ENCODE results near the gene POLRMT. TPM values are rescaled to one million over a fixed set of nuclear protein-coding genes. Genes with fewer than 3 reads are reported as not detected.
"Not testable (repeated sequence)": the region's sequence is repeated elsewhere in the genome, so short reads cannot be mapped to it uniquely, and the experiment has no call there.

POLRMT gene
- 10 to 100 TPM; 52.7 to 64.6 TPM for total RNA-seq
- long read RNA-seq, transcript POLRMT-202 (21 exons, 3,835 nt): major isoform, 15 of 128 reads
- long read RNA-seq, partial matches to known transcripts: 87 of 128 reads
- long read RNA-seq, other reads (novel, unspliced or antisense): 26 of 128 reads

DNA sequence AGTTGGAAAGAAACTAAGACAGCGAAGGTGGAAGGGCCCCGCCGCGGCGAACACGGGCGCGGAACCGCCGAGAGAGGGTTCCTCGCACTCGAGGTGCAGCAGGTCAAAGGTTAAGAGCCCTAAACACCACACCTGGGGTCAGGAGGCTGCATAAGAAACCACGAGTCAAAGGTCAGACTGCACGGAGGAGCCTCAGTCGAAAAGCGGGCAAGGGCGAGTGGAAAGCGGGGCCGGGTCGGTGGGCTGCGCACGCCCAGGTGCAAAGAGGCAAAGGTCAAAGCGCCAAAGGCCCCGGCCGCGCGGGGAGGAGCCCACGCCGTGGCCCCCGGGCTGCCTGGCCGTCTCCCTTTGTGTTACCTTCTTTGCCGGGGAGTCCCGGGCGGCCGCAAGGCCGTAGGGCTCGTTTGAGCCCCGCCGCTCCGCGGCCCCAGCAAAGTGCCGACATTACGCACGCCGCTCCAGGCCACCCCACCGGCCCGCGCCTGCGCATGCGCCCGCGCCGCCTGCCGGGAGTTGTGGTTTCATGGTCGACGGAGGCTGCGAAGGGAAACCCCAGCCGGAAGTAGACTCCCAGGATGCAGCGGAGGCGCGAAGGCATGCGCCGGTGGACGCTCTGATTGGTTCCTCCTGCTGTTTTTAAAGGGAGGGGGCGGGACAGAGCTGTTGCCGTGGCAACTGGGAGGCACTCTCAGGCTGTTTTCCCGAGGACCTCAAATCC is at the start of gene POLRMT:
POLRMT (minus strand) TSS at position 470 of the 718 bp plus-strand sequence; CDS start at position 445, 25 bp downstream.
- ATAC-seq (peak; percentile 94), DNase-seq (peak; percentile 98)
- intact Hi-C loops (cut with DNase I, micrococcal nuclease): no loop called here

DNA sequence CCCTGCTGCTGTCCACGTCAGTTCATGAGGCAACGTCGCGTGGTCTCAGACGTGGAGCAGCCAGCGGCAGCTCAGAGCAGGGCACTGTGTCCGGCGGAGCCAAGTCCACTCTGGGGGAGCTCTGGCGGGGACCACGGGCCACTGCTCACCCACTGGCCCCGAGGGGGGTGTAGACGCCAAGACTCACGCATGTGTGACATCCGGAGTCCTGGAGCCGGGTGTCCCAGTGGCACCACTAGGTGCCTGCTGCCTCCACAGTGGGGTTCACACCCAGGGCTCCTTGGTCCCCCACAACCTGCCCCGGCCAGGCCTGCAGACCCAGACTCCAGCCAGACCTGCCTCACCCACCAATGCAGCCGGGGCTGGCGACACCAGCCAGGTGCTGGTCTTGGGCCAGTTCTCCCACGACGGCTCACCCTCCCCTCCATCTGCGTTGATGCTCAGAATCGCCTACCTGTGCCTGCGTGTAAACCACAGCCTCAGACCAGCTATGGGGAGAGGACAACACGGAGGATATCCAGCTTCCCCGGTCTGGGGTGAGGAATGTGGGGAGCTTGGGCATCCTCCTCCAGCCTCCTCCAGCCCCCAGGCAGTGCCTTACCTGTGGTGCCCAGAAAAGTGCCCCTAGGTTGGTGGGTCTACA is 49.5 kb upstream of the POLRMT start:
- intact Hi-C loops (cut with DNase I, micrococcal nuclease): no loop called here

DNA sequence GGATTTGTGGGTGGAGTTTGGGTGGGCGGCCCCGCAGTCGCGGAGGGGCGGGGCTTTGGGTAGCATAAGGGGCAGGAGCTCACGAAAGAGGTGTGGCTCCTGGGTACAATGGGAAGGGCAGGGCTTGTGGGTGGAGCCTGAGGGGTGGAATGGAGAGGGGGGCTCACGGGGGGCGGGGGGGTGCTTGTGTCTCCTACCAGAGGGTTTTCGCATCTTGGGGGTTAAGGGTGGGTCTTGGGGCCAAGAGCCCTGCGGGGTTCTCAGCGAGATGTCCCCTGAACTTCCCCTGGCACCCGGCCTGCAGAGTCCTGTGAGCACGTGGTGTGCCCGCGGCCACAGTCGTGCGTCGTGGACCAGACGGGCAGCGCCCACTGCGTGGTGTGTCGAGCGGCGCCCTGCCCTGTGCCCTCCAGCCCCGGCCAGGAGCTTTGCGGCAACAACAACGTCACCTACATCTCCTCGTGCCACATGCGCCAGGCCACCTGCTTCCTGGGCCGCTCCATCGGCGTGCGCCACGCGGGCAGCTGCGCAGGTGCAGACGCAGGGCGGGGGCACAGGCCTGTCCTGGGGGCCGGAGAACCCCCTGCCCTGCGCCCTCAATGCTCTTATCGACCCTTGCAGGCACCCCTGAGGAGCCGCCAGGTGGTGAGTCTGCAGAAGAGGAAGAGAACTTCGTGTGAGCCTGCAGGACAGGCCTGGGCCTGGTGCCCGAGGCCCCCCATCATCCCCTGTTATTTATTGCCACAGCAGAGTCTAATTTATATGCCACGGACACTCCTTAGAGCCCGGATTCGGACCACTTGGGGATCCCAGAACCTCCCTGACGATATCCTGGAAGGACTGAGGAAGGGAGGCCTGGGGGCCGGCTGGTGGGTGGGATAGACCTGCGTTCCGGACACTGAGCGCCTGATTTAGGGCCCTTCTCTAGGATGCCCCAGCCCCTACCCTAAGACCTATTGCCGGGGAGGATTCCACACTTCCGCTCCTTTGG is 48.0 kb upstream of the POLRMT start:
- intact Hi-C loops (cut with DNase I, micrococcal nuclease): no loop called here
- ATAC-seq (no peak), DNase-seq (peak in 1 of 2 donors; percentile 94)

More for the DNA sequence above, 49.5 kb upstream of the POLRMT start:
- DNase-seq (no peak), ATAC-seq (no peak)

DNA sequence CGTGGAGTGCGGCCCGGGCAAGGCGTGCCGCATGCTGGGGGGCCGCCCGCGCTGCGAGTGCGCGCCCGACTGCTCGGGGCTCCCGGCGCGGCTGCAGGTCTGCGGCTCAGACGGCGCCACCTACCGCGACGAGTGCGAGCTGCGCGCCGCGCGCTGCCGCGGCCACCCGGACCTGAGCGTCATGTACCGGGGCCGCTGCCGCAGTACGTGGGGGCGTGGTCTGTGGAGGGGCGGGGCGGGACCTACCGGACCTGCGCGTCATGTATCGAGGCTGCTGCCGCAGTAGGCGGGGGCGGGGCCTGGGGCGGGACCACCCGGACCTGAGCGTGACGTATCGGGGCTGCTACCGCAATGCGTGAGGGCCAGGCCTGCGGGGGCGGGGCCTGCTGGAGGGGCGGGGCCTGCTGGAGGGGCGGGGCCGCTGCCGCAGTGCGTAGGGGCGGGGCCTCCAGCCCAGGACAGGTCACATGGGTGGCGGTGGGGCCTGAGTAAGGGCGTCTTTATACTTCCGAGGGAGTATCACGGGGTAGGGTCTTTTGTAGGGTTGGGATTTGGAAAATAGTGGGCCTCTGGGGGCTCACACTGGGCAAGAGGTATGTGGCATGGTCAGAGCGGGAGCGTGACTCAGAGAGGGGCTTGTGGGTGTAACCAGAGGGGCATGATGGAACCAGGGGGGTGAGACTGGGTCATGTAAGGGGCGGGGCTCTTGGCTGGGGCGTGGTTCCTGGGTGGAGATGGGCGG is 47.1 kb upstream of the POLRMT start:
- ATAC-seq (peak; percentile 87), DNase-seq (peak; percentile 99 to 100)
- intact Hi-C loops (cut with DNase I, micrococcal nuclease): no loop called here

DNA sequence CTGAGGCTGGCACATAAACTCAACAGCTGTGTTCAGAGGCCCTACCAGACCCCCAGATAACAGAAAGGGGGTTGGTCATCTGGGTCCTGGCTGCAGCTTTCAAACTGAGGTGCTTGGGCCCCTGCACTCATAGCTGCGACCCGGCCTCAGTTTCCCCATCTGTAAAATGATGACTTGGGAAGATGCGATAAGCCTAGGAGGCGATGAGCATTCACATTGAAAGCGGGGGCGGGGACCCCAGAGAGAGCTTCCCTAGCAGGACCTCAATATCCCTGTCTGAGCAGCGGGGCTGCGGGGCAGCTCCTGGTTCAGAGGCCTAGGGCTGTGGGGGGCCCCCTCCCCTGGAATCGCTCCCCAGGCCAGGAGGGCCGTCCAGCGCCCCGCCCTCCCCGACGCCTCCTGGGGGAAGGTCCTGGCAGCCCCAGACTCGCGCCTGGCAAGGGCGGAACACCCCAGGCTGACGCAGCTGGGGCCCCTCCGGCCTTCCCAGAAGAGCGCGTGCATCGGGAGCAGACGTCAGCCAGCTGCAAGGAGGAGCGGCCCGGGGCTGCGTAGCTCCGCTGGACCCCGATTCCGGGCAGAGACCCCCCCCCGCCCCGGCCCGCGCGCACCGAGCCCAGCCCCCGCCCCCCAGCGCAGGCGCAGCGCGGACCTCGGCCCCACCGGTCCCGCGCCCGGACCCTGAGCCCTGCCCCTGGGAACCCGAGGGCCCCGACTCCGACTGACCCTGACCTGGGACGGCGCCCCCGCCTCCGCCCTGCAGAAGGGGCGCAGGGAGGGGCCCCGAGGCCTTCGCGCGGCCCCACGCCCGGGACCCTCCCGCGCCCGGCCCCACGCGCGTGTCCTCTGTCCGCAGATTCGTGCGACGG is 46.3 kb upstream of the POLRMT start:
- intact Hi-C loops (cut with DNase I, micrococcal nuclease): no loop called here
- ATAC-seq (no peak), DNase-seq (peak; percentile 65 to 69)

DNA sequence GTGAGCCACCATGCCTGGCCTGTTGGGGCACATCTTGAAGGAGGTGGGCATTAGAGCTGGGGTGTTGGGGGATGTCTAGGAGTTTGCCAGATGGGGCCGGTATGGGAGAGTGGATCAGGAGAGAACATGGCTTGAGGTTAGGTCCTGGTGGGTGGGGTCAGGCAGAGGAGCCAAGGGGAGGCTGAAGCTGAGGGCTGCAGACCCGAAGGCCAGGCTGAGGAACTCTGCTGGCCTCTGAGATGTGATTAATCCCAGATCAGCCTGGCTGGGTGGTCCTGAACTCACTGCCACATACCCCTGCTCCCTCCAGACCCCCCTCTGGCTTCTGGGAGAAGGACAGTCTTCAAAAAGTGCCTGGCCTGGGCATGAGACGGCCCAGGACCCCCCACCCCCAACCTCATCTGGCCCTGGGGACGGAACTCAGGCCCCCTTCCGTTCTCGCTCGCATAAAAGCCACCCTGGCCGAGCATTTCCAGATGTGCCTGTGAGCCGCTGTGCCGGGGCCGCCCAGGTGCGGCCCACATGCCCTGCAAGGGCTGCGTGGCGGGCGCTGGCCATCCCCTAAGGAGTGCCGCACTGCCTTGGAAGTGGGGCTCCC is 45.6 kb upstream of the POLRMT start:
- no peak for DNase-seq
- intact Hi-C loops (cut with DNase I, micrococcal nuclease): no loop called here
- no peak for ATAC-seq

DNA sequence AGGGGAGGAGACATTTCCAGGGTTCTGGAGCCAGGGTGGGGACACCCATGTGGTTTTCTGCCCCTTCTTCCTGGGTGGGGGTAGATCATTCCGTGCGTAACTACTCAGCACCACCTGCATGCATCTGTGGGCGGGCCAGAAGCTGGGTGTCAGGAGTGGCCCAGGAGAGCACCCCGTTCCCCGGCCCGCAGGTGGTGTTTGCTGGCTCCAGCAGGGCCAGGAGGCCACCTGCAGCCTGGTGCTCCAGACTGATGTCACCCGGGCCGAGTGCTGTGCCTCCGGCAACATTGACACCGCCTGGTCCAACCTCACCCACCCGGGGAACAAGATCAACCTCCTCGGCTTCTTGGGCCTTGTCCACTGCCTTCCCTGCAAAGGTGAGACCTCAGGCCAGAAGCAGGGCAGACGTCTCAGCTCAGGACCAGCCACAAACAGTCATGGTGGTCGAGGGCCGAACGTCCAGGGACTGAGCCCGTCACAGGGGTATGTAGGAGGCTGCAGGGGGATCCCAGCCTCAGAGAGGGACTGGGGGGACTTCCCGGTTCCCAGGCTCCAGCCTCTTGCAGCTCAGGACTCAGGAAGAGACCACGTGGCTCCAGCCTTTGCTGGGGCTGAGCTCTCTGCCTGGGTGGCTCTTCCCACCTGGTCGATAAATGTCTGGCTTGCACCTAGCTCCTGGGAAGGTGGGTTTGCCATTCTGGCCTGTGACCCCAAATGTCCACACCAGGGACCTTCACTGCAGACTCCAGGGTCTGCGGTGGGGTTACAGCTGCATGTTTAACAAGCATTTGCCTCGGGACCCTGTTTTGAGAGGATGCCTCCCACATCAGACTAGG is 44.5 kb upstream of the POLRMT start:
- DNase-seq (no peak), ATAC-seq (no peak)
- intact Hi-C loops (cut with DNase I, micrococcal nuclease): no loop called here

DNA sequence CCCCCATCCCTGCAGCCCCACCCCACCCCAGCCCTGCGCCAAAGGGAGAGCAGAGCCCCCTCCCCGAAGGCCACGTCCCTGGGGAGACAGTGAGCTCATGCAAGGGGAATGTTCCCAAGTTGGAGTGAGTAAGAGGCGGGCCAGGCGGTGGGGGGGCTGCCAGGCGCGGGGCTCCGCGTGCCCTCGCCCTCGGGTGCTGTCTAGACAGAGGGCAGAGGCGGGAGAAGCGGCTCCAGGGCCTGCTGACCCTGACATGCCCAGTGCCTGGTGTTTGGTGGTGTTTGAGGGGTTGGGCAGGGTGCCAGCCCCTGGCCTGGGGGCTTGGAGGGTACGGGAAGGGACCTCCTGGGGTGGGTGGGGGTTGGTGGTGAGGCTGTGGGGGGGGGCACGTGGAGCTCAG is 43.9 kb upstream of the POLRMT start:
- intact Hi-C loops (cut with DNase I, micrococcal nuclease): no loop called here
- ATAC-seq (no peak), DNase-seq (peak in 1 of 2 donors; percentile 68)

DNA sequence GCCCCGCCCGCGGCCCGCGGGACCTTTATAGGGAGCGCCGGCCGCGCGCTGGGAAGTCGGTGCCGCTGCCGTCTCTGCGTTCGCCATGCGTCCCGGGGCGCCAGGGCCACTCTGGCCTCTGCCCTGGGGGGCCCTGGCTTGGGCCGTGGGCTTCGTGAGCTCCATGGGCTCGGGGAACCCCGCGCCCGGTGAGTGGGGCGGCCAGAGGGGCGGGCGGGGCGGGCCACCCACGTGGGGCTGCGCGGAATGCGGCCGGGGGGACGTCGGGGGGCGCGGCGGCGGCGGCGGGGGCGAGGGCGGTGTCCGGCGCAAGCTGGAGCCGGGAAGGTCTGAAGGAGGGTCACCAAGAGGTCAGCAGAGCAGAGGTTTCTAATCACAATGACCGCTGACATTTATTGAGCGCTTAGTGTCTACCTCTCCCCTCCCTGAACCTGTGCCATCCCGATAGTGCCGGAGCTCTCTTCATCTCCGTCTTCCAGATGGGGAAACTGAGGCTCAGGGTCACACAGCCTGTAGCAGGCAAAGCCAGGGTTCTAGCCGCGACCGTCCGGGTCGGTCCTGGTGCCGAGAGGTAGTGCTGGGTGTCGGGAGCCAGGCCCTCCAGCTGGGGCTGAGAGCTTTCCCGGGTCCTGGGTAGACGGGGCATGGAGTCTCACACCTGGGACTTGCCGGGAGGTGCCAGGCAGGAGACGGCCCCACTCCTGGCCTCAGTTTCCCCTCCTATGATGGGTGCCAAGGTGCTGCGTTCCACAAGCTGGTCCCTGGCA is 43.2 kb upstream of the POLRMT start, which contains the start of gene FSTL3:
FSTL3 (plus strand) TSS at position 54 of the 767 bp plus-strand sequence; CDS start at position 86, 32 bp downstream.
- intact Hi-C loops (cut with DNase I, micrococcal nuclease): no loop called here
- DNase-seq (no peak), ATAC-seq (no peak)

DNA sequence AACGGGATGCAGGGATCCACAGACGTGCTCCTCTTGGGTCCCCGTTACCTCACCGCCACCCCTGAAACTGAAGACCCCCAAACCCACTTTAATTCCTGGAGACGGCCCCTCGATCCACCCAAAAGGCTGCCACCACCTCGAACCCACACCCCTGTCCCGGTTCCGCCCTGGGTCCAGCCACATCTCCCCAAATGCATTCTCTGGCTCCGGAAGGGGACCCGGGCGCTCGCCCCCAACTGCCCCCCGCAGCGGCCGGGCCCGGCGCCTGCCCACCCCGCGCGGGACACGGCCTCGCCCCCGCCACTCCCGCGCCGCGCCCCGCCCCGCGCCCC is 42.6 kb upstream of the POLRMT start:
- intact Hi-C loops (cut with DNase I, micrococcal nuclease): no loop called here
- DNase-seq (no peak), ATAC-seq (no peak)

DNA sequence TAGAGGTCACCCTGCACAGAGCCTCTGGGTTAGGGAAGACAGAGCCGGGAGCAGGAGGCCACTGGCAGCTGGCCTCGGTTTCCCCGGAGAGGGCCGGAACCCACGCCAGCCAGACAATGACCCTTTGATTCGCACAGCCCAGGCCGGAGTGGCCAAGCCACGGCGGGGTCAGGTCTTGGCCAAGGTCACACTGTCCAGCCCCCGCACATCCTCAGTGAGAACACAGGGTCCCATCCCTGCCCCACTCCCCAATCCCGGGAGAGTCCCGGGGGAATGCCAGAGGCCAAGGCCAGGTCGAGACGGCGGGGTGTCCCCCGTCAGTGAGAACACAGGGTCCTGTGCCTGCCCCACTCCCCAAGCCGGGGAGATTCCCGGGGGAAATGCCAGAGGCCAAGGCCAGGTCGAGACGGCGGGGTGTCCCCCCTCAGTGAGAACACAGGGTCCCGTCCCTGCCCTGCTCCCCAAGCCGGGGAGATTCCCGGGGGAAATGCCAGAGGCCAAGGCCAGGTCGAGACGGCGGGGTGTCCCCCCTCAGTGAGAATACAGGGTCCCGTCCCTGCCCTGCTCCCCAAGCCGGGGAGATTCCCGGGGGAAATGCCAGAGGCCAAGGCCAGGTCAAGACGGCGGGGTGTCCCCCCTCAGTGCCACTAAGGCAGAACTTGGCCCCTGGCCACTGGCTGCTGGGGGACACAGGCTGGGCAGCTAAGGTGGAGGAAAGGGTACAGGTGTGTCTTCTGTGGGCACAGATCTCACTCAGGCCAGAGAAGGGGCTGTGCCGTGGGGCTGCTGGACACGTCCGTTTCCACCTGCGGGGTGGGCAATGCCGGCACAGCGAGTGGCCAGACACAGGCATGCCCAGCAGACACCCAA is 41.2 kb upstream of the POLRMT start:
- no peak for ATAC-seq
- DNase-seq: no peak
- intact Hi-C loops (cut with DNase I, micrococcal nuclease): loop anchor here in 1 of 2 donors (5.0 kb wide), 1 partner anchor 58 kb away; no protein-coding TSS in a partner anchor

DNA sequence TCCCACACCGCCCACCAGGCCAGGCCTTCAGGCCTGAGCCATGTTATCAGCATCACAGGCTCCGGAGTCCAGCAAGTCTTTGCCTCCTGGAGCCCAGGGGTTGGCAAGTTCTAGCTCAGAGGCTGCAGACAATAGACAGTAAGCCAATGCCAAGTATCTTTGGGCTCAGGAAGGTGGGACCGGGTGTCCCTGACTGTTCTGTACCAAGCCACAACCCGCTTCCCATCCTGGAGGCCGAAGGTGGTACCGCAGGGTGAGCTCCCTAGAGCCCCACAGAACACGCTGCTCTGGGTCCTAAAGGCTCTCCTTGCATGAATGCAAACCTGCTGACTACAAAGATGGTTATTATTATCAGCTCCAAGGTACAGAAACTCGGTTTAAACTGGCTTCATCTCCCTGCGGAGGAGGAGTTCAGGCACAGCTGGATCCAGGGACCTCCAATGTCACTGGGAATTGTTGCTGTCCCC is 37.3 kb upstream of the POLRMT start:
- intact Hi-C loops (cut with DNase I, micrococcal nuclease): loop anchor here in 1 of 2 donors (5.0 kb wide), 1 partner anchor 62 kb away; no protein-coding TSS in a partner anchor
- ATAC-seq (no peak), DNase-seq (no peak)

DNA sequence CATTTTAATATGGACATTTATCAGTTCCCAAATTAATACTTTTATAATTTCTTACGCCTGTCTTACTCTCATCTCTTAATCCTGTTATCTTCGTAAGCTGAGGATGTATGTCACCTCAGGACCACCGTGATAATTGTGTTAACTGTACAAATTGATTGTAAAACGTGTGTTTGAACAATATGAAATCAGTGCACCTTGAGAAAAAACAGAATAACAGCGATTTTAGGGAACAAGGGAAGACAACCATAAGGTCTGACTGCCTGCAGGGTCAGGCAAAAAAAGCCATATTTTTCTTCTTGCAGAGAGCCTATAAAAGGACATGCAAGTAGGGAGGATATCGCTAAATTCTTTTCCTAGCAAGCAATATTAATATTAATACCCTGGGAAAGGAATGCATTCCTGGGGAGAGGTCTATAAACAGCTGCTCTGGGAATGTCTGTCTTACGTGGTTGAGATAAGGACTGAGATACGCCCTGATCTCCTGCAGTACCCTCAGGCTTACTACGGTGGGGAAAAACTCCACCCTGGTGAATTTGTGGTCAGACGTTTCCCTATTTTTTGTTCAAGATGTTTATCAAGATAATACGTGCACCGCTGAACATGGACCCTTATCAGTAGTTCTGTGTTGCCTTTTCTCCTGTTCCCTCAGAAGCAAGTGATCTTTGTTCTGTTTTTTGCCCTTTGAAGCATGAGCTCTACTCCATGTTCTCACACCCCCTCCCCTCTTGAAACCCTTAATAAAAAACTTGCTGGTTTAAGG is 35.5 kb upstream of the POLRMT start:
- ATAC-seq; intact Hi-C loops (cut with DNase I, micrococcal nuclease): not testable (repeated sequence)

More for the DNA sequence above, 35.5 kb upstream of the POLRMT start:
- not testable (repeated sequence) for DNase-seq
